ENCODE data around the gene AVL9.
"Not testable (repeated sequence)": the region's sequence is repeated elsewhere in the genome, so short reads cannot be mapped to it uniquely, and the experiment has no call there.

Gene AVL9

DNA sequence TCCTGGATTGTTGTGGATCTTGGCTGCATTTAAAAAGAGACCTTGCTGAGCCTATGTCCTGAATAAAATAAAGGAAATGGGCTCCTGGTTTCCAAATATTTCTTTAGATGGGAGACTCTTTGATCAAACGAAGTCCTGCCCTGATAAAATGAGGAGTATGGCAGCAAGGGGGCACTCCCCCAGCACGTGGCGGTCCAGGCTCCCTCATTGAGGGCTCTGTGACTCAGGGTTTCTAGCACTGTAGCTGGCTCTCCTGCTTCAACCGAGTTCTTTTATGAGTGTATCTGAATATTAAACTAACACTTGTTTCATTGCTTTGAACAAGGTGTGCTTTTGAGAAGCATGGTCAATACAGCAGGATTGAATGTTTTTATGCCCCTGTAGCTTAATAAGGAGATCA lies 114.2 kb downstream of the AVL9 start:
- Histone ChIP-seq H3K36me3 (no peaks in the 10 kb centered on the region), H3K4me3 (ENCODE audit: low read depth, low read length) (no peak overlapping the region), H3K9me3 (no peaks in the 10 kb centered on the region), H3K27me3 (no peaks in the 10 kb centered on the region), H3K4me1 (no peaks in the 10 kb centered on the region)
- TF ChIP-seq, protein P1, sequence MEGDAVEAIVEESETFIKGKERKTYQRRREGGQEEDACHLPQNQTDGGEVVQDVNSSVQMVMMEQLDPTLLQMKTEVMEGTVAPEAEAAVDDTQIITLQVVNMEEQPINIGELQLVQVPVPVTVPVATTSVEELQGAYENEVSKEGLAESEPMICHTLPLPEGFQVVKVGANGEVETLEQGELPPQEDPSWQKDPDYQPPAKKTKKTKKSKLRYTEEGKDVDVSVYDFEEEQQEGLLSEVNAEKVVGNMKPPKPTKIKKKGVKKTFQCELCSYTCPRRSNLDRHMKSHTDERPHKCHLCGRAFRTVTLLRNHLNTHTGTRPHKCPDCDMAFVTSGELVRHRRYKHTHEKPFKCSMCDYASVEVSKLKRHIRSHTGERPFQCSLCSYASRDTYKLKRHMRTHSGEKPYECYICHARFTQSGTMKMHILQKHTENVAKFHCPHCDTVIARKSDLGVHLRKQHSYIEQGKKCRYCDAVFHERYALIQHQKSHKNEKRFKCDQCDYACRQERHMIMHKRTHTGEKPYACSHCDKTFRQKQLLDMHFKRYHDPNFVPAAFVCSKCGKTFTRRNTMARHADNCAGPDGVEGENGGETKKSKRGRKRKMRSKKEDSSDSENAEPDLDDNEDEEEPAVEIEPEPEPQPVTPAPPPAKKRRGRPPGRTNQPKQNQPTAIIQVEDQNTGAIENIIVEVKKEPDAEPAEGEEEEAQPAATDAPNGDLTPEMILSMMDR (IDR thresholded peaks at IDR 0.05; ENCODE audit: low read depth, low read length) = no peak
- no peak for DNase-seq

DNA sequence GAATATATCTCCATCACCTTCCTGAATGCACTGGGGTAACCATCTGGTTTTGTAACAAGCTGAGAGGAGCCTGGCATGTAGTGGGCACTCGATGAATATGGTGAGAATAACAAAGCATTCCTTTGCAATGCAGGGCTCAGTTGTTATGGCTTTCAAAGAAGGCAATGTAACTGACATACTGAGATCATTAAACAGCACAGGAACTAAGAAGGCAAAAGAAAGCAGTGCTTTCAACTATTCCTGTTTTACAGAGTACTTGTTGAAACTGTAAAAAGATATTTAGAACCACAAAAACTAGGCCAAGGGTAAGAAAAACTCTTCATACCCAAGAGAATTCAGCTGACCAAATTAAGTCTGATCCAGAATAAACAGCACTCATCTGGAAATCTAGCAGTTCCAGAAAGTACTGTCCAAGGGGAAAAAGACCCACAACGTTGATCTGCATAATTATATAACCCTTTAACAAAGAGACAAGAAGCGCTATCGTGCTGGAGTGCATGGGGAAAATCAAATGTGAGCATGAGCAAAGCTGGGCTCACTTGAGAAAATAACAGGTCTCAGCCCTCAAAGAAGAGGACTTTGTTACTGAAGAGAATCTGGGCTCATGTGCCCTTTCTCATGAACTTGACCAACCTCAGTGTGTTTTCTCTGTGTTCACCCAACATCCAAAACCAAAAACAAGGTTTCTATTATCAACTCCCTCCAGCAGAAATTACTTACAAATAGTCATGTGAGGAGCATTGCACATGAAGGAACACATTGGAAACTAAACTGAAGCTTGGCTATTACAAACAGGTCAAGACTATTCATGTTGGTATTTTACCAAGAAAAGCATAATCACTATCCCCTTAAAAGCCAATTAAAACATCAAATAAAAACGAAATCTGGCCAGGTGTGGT lies 116.2 kb downstream of the AVL9 start:
- no peaks in the 10 kb centered on the region for H3K36me3 ChIP-seq
- no peak for DNase-seq
- H3K27me3 ChIP-seq = no peaks in the 10 kb centered on the region
- no peaks in the 10 kb centered on the region for H3K9me3 ChIP-seq
- H3K4me1 ChIP-seq = no peaks in the 10 kb centered on the region
- TF ChIP-seq, protein P1 (IDR thresholded peaks at IDR 0.05; ENCODE audit: low read depth, low read length) = no peak
- H3K4me3 ChIP-seq (ENCODE audit: low read depth, low read length) = no peak overlapping the region

DNA sequence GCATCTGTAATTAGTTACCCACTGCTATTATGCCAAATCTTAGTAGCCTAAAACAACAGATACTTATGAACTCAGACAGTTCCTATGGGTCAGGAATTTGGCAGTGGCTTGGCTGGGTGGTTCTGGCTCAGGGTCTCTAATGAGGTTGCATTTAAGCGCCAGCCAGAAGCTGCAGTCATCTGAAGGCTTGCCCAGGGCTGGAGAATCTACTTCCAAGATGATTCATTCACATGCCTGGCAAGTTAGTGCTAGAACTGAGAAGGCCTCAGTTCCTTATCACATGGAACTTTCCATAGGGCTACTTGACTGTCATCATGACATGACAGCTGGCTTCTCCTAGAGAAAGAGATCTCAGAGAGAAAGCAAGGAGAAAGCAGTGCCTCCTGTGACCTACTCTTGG lies 121.3 kb downstream of the AVL9 start:
- DNase-seq = peak; percentile 32

DNA sequence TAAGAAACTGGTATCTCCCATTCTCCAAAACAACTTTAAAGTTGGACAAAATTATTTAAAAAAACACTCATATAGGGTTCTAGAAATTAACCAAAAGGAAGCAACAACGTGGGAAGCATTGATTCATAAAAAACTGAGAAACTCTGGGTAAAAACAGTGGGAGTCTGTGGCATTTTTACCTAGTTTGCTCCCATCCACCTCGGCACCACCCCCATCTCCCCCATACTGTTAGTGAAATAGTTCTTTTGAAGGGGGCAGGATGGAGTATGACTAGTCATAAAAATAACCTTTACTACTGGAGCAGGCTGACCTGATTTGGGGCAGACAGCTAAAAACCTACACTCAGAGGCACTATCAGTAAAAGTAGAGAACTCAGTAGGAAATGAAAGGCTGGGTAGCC lies 123.2 kb downstream of the AVL9 start:
- peaks cover 3% of the 10 kb centered on the region; the same call in 1 of the 2 replicates for H3K4me1 ChIP-seq
- no peaks in the 10 kb centered on the region for H3K27me3 ChIP-seq
- no peak overlapping the region for H3K4me3 ChIP-seq (ENCODE audit: low read depth, low read length)
- H3K9me3 ChIP-seq = no peaks in the 10 kb centered on the region
- no peak for DNase-seq
- TF ChIP-seq, protein P1 (IDR thresholded peaks at IDR 0.05; ENCODE audit: low read depth, low read length) = no peak
- H3K36me3 ChIP-seq = no peaks in the 10 kb centered on the region

More for the DNA sequence above, 121.3 kb downstream of the AVL9 start:
- TF ChIP-seq, protein P1 (IDR thresholded peaks at IDR 0.05; ENCODE audit: low read depth, low read length) = no peak
- Histone ChIP-seq H3K9me3 (no peaks in the 10 kb centered on the region), H3K36me3 (no peaks in the 10 kb centered on the region), H3K4me3 (ENCODE audit: low read depth, low read length) (no peak overlapping the region), H3K4me1 (no peaks in the 10 kb centered on the region; the same call in 1 of the 2 replicates), H3K27me3 (no peaks in the 10 kb centered on the region)

DNA sequence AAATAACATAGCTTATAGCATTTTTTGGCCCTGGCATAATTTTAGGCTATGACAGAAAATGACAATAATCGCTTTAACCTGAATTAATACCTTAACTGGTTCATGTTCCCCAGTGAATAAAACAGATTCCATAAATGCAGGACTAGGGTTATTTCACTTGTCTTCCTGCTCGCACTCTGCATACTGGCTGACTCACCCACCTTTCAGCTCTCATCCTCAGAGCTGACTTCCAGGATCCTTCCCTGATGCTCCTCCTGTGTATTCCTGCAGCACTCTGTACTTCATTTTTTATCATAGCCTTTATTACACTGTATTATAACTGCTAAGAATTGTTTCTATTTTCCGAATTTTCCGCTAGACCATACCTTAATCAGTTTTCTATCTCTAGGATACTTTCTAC lies 123.7 kb downstream of the AVL9 start:
- Histone ChIP-seq H3K4me3 (ENCODE audit: low read depth, low read length) (no peak overlapping the region), H3K36me3 (no peaks in the 10 kb centered on the region), H3K9me3 (no peaks in the 10 kb centered on the region), H3K27me3 (no peaks in the 10 kb centered on the region), H3K4me1 (peaks cover 4% of the 10 kb centered on the region; the same call in 1 of the 2 replicates)
- DNase-seq = no peak
- TF ChIP-seq, protein P1 (IDR thresholded peaks at IDR 0.05; ENCODE audit: low read depth, low read length) = no peak

DNA sequence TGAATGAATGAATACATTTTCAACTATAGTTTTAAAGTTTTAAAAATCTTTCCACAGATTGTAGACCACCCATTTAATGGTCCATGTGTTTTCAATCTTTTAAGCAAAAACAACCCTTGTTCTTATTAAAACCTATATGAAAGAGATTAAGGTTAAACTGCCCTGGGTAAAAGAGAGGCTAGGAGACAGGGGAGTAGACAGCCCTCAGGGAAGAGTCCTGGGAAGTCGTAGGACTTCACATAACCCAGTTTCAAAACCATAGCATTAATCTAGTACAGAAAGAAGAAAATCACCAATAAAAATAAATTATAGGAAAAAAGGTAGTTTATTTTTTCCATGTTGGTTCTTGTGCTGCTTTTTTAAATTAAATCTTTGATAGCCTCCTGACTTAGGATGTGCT lies 124.1 kb downstream of the AVL9 start:
- H3K9me3 ChIP-seq; H3K4me3 ChIP-seq (ENCODE audit: low read depth, low read length); H3K4me1 ChIP-seq; H3K27me3 ChIP-seq; DNase-seq; H3K36me3 ChIP-seq: not testable (repeated sequence)
